ENCODE measurements around the gene PEX3. TPM values are rescaled to one million over a fixed set of nuclear protein-coding genes. Genes with fewer than 3 reads are reported as not detected.

PEX3 gene
- polyA plus RNA-seq, 1 donor: 41.4 TPM

GRCh38 chr6:143536866-143537691, 86.5 kb downstream of the PEX3 start:
- no peak for DNase-seq

DNA sequence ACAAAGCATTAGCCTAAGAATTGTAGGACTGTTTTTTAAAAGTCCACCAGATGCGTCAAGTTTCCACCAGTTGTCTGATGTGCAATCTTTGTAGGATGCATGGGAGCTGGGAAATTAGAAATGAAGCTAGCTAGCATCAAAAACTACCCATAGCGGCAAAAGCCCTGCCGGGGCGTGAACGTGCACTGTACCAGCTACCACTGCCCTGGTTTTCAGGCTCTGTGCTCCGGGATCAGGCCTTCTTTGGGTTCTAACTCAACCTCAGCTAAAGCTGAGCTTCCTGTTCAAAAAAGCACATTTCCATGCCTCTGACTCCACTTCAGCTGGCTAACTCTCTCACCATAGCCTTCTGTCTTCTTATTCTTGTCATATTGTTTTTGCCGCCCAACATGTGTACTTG, 87.8 kb downstream of the PEX3 start:
- DNase-seq: no peak

DNA sequence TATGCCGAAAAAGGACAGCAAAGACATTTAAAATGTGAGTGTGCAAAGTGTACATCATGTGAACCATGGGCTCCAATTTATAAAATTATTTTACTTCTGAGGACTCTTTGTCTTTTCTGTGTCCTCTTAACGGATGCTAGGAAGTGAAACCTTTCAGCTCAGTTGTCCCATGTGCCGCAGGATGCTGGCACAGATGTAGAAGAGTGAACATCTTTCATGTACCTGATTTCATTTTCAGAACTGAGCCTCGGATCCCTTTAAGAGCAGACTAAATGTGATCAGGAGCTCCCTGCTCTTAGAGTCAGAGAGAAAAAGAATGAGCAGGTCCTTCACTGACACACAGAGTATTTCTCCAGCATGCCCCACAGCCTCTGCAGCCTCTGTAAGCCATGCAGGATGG, 88.5 kb downstream of the PEX3 start:
- no peak for DNase-seq

DNA sequence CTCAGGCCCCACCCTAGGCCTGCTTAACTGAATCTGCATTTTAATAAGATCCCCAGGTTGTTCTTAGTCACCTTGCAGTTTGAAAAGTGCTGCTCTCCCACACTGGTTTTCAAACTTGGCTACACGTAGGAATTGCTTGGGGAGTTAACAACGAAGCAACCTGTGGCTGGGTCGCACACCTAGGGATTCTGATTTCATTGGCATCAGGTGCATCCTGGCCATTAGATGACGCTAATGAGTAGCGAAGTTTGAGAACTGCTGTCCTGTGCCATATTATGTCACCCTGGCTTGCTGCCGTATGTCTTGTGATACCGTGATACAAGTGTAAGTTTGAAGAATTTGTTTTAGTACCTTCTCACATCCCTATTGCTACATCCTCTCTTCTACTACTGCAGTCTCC, 89.1 kb downstream of the PEX3 start:
- DNase-seq: no peak

DNA sequence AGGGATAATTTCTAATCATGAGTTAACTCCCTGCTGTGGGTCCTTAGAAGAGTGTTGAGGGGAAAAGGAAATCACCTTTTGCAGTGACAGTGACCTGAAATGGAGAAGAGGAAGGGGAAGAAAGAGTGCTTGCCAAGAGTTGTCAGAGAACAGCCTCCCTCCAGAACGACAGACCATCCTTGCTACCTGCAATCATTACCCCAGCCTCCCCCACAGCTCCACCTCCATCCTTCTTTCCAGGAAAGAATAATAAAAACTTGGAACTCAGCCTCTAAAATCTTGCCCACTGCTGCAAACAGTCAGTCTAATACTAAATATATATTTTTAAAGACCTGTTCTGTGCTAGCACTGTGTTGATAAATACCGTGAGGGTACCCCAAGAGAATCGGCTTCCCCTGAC, 89.6 kb downstream of the PEX3 start:
- DNase-seq: no peak

Other genes starting within 250 kb of the PEX3 start
- gene ADAT2, start 110 bp upstream of the PEX3 start, polyA plus RNA-seq (ENCODE audit: insufficient read length): 30.7 TPM
- 77.7 TPM for gene FUCA2, start 60.9 kb downstream of the PEX3 start, polyA plus RNA-seq (ENCODE audit: insufficient read length)
- gene PHACTR2, start 227.2 kb downstream of the PEX3 start, polyA plus RNA-seq (ENCODE audit: insufficient read length): 42.4 TPM